Parathyroid adenoma (tissue), 2 donors: ENCODE measurements around the gene NRXN3.

Source experiments
- H2AFZ ChIP-seq: fragments of 300-600 bp; sonication (generic); one replicate; pipeline ENCODE4 v1.7.0; 2017; ENCODE audit warnings: antibody characterized with exemption, mild to moderate bottlenecking
- H3K27ac ChIP-seq: fragments of 300-600 bp; sonication (generic); one replicate; pipeline ENCODE4 v1.7.0; 2017
- H3K27me3 ChIP-seq: fragments of 300-600 bp; sonication (generic); one replicate; pipeline ENCODE4 v1.7.0; 2017; ENCODE audit warnings: low read length; ENCODE audit not compliant: control insufficient read depth, insufficient read depth
- H3K36me3 ChIP-seq: fragments of 300-600 bp; sonication (generic); one replicate; pipeline ENCODE4 v1.7.0; 2017; ENCODE audit warnings: low read length; ENCODE audit not compliant: control insufficient read depth, insufficient read depth
- H3K4me1 ChIP-seq: fragments of 300-600 bp; sonication (generic); one replicate; pipeline ENCODE4 v1.7.0; 2017; ENCODE audit warnings: control low read depth
- H3K4me2 ChIP-seq: fragments of 300-600 bp; sonication (generic); one replicate; pipeline ENCODE4 v1.7.0; 2017; ENCODE audit warnings: low read length
- H3K4me3 ChIP-seq: fragments of 300-600 bp; sonication (generic); one replicate; pipeline ENCODE4 v1.7.0; 2017; ENCODE audit warnings: low read depth, low read length
- H3K79me2 ChIP-seq: fragments of 300-600 bp; sonication (generic); one replicate; pipeline ENCODE4 v1.7.0; 2017; ENCODE audit warnings: control low read depth
- H3K9ac ChIP-seq: fragments of 300-600 bp; sonication (generic); one replicate; pipeline ENCODE4 v1.7.0; 2017; ENCODE audit warnings: mild to moderate bottlenecking
- H3K9me3 ChIP-seq: fragments of 300-600 bp; sonication (generic); one replicate; pipeline ENCODE4 v1.7.0; 2017; ENCODE audit warnings: low read length; ENCODE audit not compliant: control insufficient read depth
- CTCF ChIP-seq: fragments of 300-600 bp; sonication (generic); IDR thresholded peaks from one replicate; pipeline ENCODE4 v1.7.0; 2017; ENCODE audit warnings: antibody characterized with exemption, mild to moderate bottlenecking
- donor health status: primary hyperparathyroidism.

Gene NRXN3

DNA sequence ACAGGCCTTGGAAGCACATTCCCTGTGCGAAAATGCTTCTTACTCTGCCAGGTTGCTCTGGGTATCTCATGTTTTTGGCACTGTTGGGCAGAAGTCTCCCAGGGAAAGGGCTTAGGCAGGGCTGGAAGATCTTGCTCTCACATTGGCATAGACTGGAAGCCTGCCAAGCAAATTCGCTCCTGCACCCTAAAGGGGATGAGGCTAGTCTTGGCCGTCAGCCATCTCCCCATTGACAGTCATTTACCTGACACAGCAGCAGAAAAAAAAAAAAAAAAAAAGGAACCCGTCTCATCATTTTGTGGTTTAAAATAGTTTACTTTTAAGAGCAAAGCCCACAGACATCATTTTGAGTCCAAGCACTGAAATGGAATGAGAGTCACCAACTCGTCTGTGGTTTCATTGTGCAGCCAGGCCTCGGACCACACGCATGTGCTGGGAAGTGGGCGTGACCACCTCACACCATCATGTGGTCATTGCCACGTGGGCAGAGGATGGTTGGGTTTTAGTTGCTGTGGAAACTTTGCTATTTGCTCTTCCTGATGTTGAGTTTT, 84.8 kb downstream of the NRXN3 start:
- no peaks in the 10 kb centered on the region for H3K36me3 ChIP-seq
- H3K4me2 ChIP-seq: no peak overlapping the region
- no peak overlapping the region for H3K4me3 ChIP-seq
- H2AFZ ChIP-seq: no peak overlapping the region
- no peaks in the 10 kb centered on the region for H3K79me2 ChIP-seq
- no peak for TF ChIP-seq CTCF
- H3K27ac ChIP-seq: no peak overlapping the region
- H3K9me3 ChIP-seq: no peaks in the 10 kb centered on the region
- no peak overlapping the region for H3K9ac ChIP-seq
- H3K27me3 ChIP-seq: no peaks in the 10 kb centered on the region
- H3K4me1 ChIP-seq: no peaks in the 10 kb centered on the region

DNA sequence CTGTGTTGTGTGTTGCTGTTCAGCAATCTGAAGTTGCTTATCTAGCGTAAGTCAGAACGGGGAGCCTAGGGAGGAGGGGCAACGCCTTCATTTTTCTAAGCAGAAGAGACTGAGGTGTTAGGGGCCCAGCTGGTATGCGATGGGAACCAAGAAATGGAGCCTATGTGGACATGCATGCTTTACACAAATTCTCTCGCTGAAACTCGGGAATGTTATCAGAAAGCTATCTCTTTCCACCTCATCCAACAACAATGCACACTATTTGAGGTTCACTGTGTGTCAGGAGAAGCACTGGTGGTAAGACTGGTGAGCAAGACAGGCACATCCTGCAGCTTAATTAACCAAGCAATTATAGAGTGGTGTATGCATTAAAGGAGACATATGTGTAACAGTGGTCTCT, 89.7 kb downstream of the NRXN3 start:
- TF ChIP-seq CTCF: no peak
- no peaks in the 10 kb centered on the region for H3K79me2 ChIP-seq
- no peaks in the 10 kb centered on the region for H3K27me3 ChIP-seq
- H3K4me3 ChIP-seq: no peak overlapping the region
- no peaks in the 10 kb centered on the region for H3K9me3 ChIP-seq
- no peak overlapping the region for H2AFZ ChIP-seq
- H3K4me1 ChIP-seq: no peaks in the 10 kb centered on the region
- H3K36me3 ChIP-seq: no peaks in the 10 kb centered on the region
- no peak overlapping the region for H3K4me2 ChIP-seq
- no peak overlapping the region for H3K9ac ChIP-seq
- H3K27ac ChIP-seq: no peak overlapping the region

DNA sequence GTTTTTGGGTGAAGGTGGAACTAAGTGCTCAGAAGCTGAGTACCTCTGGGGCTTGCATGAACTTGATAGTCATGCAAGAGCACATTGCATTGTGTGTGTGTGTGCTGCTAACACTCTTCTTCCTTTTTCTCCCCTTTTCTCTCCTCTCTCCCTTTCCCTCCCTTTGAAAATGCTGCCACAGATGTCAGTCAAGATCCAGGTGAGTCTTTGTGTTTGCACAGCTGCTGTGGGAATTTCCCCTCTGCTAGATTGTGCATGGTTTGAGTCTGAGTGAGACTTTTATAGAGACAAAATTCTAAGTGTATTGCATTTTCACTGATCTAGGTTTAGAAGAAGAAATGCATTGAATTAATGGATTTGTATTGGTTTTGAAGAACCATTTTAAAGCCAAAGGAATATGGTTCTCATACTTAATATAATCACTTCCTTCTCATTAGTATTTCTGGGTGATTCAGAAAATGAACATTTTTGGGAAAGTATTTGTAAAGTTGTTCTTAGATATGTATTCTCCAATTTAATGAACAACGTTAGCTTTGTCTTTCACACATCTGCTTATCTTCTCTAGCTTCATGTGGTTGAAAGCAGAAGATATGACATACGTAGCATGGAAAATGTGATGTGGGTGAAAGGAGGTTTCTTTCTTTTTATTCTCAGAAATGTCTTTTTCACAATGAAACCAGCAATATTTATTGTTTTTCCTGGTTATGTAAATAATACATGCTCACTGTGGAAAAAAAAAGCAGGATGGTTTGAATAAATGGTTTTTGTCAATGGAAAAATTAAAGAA, 108.5 kb downstream of the NRXN3 start:
- Histone ChIP-seq H3K4me3 (no peak overlapping the region), H3K27ac (no peak overlapping the region), H2AFZ (no peak overlapping the region), H3K36me3 (no peaks in the 10 kb centered on the region), H3K9me3 (no peaks in the 10 kb centered on the region), H3K9ac (no peak overlapping the region), H3K27me3 (no peaks in the 10 kb centered on the region), H3K4me2 (no peak overlapping the region), H3K79me2 (no peaks in the 10 kb centered on the region), H3K4me1 (no peaks in the 10 kb centered on the region)
- no peak for TF ChIP-seq CTCF

DNA sequence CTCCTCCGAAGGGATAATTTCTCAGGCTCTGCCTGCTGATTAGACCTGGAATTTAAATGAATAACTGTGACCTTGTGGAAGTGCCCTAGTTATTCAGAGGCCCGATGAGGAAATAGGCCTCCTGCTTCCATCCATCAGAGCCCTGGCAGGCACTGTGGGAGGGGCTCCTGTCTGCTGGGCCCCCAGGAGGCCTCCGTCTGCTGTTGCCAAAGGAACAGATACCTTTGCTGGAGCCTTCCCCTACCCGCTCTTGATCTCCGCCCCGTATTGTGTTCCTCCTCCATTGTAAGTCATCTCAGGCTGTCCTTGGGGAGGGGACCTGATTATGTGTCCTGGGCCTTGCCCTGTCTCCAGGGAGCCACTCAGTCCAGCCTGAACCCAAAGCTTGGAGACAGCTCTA, 112.3 kb downstream of the NRXN3 start:
- H3K9ac ChIP-seq: no peak overlapping the region
- no peaks in the 10 kb centered on the region for H3K36me3 ChIP-seq
- no peaks in the 10 kb centered on the region for H3K79me2 ChIP-seq
- no peaks in the 10 kb centered on the region for H3K4me1 ChIP-seq
- no peaks in the 10 kb centered on the region for H3K27me3 ChIP-seq
- H3K4me2 ChIP-seq: no peak overlapping the region
- H3K27ac ChIP-seq: no peak overlapping the region
- no peak for TF ChIP-seq CTCF
- H2AFZ ChIP-seq: no peak overlapping the region
- H3K4me3 ChIP-seq: no peak overlapping the region
- no peaks in the 10 kb centered on the region for H3K9me3 ChIP-seq

DNA sequence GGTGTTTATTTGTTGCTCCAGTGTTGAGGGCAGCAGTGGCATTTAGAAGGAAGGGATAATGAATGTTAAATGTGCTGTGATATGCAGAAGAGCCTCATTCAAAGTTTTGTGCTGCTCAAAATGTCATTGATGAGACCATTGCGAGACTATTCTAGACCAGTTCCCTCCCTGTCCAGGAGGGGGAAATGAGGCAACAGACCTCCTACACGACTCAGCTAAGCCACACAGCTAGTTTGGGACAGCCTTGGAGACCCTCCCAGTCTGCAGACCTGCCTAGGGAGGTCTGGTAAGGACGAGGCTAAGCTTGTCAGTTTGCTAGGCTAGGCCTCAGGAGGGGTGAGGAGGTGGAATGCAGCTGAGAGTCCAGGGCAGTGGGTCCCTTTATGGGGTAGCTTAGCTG, 116.0 kb downstream of the NRXN3 start:
- no peaks in the 10 kb centered on the region for H3K27me3 ChIP-seq
- TF ChIP-seq CTCF: no peak
- H3K4me1 ChIP-seq: no peaks in the 10 kb centered on the region
- no peaks in the 10 kb centered on the region for H3K9me3 ChIP-seq
- no peak overlapping the region for H3K4me3 ChIP-seq
- no peak overlapping the region for H3K27ac ChIP-seq
- H2AFZ ChIP-seq: no peak overlapping the region
- no peaks in the 10 kb centered on the region for H3K36me3 ChIP-seq
- H3K4me2 ChIP-seq: no peak overlapping the region
- H3K9ac ChIP-seq: no peak overlapping the region
- H3K79me2 ChIP-seq: no peaks in the 10 kb centered on the region
